ENCODE results near the gene NTHL1. TPM values are rescaled to one million over a fixed set of nuclear protein-coding genes. Genes with fewer than 3 reads are reported as not detected.
A peak's percentile ranks its signal among the peaks of the same experiment; 100 is the strongest.

NTHL1 gene
- total RNA-seq (34.7 and 44.4 TPM in 2 replicates), polyA plus RNA-seq (8.4 and 9.2 TPM in 2 replicates), polyA minus RNA-seq (ENCODE audit: low replicate concordance) (5.2 and 9.7 TPM in 2 replicates)
- 17.4 and 19.0 TPM in 2 replicates for polyA plus RNA-seq (2012)

DNA sequence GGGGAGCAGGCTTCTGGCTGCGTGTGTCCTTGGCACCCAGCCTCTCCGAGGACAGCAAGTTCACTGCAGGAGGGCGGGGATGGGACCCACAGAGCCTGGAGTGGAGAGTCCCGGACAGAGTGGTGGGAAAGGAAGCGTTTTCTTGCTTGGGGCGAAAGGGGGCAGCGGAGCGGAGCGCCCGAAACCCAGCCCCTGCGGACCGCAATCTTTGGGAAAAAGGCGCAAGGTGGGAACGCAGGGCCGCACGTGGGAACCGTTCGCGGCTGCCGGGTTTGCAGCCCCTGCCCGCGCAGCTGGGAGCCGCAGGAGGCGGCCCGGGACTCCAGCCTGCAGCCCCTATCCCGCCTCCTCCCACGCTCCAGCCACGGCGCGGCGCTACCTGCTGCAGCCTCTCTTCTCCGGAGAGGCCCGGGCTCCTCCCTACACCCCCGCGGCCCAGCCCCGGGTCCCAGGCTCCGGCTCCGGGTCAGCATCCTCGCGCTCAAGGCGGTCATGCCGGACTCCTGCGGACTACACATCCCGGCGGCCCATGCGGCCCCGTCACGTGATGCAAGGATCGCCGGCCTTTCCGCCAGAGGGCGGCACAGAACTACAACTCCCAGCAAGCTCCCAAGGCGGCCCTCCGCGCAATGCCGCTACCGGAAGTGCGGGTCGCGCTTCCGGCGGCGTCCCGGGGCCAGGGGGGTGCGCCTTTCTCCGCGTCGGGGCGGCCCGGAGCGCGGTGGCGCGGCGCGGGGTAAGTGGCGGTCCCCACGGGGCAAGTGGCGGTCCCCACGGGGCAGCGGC lies at the start of gene NTHL1, which contains the start of gene TSC2:
Gene NTHL1, minus strand, starts transcription at position 505 of the 786 bp plus-strand sequence. Its CDS starts 11 bp downstream, at position 494.
Gene TSC2, plus strand, starts transcription at position 656 of the 786 bp plus-strand sequence. CDS start 631 bp downstream, outside the sequence.
- no peak for TF ChIP-seq EZH2 (IDR thresholded peaks at IDR 0.05; ENCODE audit: low read length, missing control alignments)
- TF ChIP-seq, protein P1, sequence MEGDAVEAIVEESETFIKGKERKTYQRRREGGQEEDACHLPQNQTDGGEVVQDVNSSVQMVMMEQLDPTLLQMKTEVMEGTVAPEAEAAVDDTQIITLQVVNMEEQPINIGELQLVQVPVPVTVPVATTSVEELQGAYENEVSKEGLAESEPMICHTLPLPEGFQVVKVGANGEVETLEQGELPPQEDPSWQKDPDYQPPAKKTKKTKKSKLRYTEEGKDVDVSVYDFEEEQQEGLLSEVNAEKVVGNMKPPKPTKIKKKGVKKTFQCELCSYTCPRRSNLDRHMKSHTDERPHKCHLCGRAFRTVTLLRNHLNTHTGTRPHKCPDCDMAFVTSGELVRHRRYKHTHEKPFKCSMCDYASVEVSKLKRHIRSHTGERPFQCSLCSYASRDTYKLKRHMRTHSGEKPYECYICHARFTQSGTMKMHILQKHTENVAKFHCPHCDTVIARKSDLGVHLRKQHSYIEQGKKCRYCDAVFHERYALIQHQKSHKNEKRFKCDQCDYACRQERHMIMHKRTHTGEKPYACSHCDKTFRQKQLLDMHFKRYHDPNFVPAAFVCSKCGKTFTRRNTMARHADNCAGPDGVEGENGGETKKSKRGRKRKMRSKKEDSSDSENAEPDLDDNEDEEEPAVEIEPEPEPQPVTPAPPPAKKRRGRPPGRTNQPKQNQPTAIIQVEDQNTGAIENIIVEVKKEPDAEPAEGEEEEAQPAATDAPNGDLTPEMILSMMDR (conservative IDR thresholded peaks at IDR 0.05 in 1 of 2, IDR thresholded peaks at IDR 0.05 in 1 of 2; ENCODE audit: low read depth in 1 of 2, low read length in 2 of 2), result peak; percentile 35 to 39
- Histone ChIP-seq H3K79me2 (ENCODE audit: control insufficient read depth, insufficient read depth, low read length) (peaks cover 13% of the 10 kb centered on the region), H3K27ac (ENCODE audit: insufficient read depth, low read length) (peak within 1 kb of the TSS; percentile 19), H3K9me3 (ENCODE audit: control insufficient read depth, insufficient read depth, low read depth, low read length) (no peaks in the 10 kb centered on the region), H3K4me1 (ENCODE audit: control insufficient read depth, extremely low read depth, insufficient read depth, low read length) (peaks cover 6% of the 10 kb centered on the region), H2AFZ (ENCODE audit: low read length) (peak within 1 kb of the TSS; percentile 43), H3K36me3 (ENCODE audit: control insufficient read depth, insufficient read depth, low read length) (no peaks in the 10 kb centered on the region), H4K20me1 (ENCODE audit: control insufficient read depth, extremely low read depth, insufficient read depth, low read length) (no peaks in the 10 kb centered on the region), H3K4me3 (replicated peaks in 1 of 4; ENCODE audit: control extremely low read depth in 1 of 4, insufficient read depth in 1 of 4, low read depth in 3 of 4, low read length in 4 of 4) (peak within 1 kb of the TSS; percentile 68 to 90 (median 79)), H3K9ac (ENCODE audit: insufficient read depth, low read length) (peak within 1 kb of the TSS; percentile 69), H3K27me3 (ENCODE audit: control insufficient read depth, insufficient read depth, low read length) (no peaks in the 10 kb centered on the region), H3K4me2 (ENCODE audit: extremely low read depth, insufficient read depth, low read length) (peak within 1 kb of the TSS; percentile 99)
- peak; percentile 94 to 96 for DNase-seq (ENCODE audit: low read depth in 2 of 2)

DNA sequence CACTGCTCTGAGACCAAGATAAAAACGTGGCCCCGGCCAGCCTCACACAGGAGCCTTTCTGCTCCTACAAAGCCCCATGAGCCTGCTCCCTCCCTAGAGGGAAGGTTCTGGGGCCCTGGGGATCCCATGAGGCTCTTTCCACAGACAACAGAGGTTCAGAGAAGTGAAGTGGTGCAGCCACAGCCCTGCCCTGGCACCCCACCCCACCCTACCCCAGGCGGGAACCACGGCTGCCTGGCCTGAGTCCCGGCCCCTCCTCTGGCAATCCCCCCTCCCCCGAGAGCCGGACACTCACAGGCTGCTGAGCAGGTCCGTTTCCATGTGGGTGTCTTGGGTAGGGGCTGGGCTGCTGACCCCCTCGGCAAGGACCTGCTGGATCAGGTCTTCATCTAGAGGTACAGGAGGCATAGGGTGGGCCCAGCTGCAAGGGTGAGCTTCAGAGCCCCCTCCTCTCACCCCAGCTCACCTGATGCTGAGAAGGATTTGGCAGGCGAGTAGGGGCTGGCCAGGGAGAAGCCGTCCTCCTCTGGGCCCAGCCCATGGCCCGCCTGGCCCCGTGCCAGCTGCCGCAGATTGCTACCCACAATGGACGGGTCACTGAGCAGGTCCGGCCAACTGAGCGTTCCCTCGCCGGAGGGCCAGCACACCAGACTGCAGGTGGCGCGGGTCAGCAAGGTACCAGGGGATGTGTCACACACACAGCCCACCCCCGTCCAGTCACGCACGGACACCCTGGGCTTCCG lies 49.4 kb upstream of the NTHL1 start:
- Histone ChIP-seq H4K20me1 (ENCODE audit: control insufficient read depth, extremely low read depth, insufficient read depth, low read length) (no peaks in the 10 kb centered on the region), H3K79me2 (ENCODE audit: control insufficient read depth, insufficient read depth, low read length) (no peaks in the 10 kb centered on the region), H2AFZ (ENCODE audit: low read length) (no peak overlapping the region), H3K4me3 (replicated peaks in 1 of 4; ENCODE audit: control extremely low read depth in 1 of 4, insufficient read depth in 1 of 4, low read depth in 3 of 4, low read length in 4 of 4) (no peak overlapping the region), H3K9ac (ENCODE audit: insufficient read depth, low read length) (no peak overlapping the region), H3K4me2 (ENCODE audit: extremely low read depth, insufficient read depth, low read length) (no peak overlapping the region), H3K36me3 (ENCODE audit: control insufficient read depth, insufficient read depth, low read length) (peaks cover 32% of the 10 kb centered on the region), H3K27me3 (ENCODE audit: control insufficient read depth, insufficient read depth, low read length) (no peaks in the 10 kb centered on the region), H3K4me1 (ENCODE audit: control insufficient read depth, extremely low read depth, insufficient read depth, low read length) (peaks cover 2% of the 10 kb centered on the region), H3K27ac (ENCODE audit: insufficient read depth, low read length) (no peak overlapping the region), H3K9me3 (ENCODE audit: control insufficient read depth, insufficient read depth, low read depth, low read length) (no peaks in the 10 kb centered on the region)
- no peak for TF ChIP-seq EZH2 (IDR thresholded peaks at IDR 0.05; ENCODE audit: low read length, missing control alignments)
- TF ChIP-seq, protein P1 (conservative IDR thresholded peaks at IDR 0.05 in 1 of 2, IDR thresholded peaks at IDR 0.05 in 1 of 2; ENCODE audit: low read depth in 1 of 2, low read length in 2 of 2), result no peak
- DNase-seq (ENCODE audit: low read depth in 2 of 2), result peak in 1 of 2 donors; percentile 36
